GM18498 (cell line): ENCODE data around the gene KRT35.

ENCODE experiments used
- ATAC-seq: cut with Tn5 transposase; IDR thresholded peaks from one replicate; pipeline ENCODE4 v1.9.1; 2021; ENCODE audit warnings: mild to moderate bottlenecking, moderate library complexity; ENCODE audit not compliant: unreplicated experiment

KRT35 gene

GRCh38 chr17:41481036-41481435 lies at the start of gene KRT35:
Gene KRT35 (minus strand): TSS chr17:41481151. CDS start chr17:41481097, 54 bp downstream.
- no peak for ATAC-seq

- ATAC-seq = no peak
These were observed 49.4 kb upstream of the KRT35 start for GRCh38 chr17:41530062-41531048.

DNA sequence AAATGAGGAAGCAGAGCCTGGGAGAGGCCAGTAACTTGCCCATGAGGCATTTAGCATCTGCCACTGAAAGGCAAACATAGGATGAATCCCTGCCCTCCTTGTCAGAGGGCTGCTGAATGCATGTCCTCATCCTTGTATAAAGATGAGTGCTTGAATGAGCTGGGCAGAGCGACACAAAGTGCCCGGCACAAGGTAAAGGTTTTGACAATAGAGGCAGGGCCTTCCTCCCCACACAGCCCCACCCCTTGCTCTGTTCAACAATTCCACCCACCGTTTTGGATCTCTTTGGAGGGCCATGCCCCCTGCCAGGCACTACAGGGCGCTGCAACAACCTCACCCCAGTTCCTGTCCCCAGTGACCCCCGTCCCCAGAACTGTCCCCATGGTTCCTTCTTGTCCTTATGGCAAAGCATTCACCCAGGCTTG lies 48.6 kb upstream of the KRT35 start:
- no peak for ATAC-seq

- no peak for ATAC-seq
These were observed 48.0 kb upstream of the KRT35 start for GRCh38 chr17:41528959-41529353.

- no peak for ATAC-seq
These were observed 46.4 kb upstream of the KRT35 start for GRCh38 chr17:41527063-41528023.

DNA sequence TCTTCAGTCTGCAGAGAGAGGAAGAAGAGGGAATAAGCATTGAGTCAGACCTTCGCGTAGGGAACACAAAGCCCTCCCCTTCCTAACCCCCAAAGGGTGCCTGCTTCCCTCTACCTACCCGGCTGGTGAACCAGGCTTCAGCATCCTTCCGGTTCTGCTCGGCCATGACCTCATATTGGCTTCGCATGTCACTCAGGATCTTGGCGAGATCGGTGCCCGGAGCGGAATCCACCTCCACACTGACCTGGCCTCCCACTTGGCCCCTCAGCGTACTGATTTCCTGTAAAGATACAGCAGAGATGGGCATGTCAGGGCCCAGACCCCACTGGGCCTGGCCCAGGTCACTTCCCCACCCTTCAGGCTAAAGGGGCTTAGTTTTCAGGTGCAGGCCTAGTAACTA lies 43.3 kb upstream of the KRT35 start:
- ATAC-seq = no peak

- ATAC-seq = no peak
These were observed 42.8 kb upstream of the KRT35 start for GRCh38 chr17:41523787-41524186.

DNA sequence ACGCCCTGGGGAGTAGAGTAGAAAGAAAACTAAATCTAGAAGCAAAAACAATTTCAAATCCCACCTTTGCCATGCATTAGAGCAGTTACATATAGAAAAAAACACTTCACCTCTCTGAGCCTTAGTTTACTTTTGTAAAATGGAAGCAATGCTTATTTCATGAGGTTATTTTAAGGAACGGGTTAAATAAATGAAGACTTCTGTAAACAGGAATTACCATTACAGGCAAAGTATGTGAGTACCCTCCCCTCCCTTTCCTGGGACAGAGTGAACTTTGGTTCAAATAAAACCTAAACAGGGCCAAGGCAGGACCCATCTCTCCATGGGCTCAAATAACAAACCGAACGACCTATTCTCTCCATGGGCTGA lies 42.3 kb upstream of the KRT35 start:
- ATAC-seq = no peak

- no peak for ATAC-seq
These were observed 41.6 kb upstream of the KRT35 start for GRCh38 chr17:41522301-41523224.

DNA sequence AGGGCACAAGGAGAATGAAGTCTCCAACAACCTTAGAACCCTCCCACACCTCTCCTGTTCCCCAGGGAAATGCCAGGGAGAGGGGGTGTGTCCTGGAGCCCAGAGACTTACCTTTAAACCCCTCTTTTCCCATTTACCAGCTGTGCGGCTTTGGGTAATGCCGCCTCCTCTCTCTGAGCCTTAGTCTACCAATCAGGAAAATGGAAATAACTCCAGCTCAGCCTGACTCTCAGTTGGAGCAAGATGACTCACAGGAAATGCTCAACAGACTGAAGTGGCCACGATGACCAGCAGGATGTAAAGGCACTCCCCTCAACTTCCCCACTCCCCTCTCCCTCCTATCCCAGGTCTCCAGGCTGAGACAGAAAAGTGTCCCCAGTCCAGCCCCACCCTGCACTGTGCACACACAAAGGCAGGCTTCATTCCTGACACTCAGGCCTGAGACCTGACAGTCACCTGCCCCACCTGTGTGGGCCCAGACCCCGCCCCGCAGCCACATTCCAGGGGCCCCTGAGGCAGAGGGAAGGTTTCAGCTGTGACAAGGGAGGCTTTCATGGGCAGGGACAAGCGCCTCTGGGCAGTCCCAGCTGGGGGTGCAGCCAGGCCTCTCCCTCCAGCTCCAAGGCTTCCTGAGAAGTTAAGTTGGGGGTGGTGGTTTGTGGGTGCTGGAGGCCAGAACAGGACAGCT lies 40.8 kb upstream of the KRT35 start:
- ATAC-seq = no peak

GRCh38 chr17:41520821-41521521 lies 40.0 kb upstream of the KRT35 start:
- ATAC-seq = no peak

DNA sequence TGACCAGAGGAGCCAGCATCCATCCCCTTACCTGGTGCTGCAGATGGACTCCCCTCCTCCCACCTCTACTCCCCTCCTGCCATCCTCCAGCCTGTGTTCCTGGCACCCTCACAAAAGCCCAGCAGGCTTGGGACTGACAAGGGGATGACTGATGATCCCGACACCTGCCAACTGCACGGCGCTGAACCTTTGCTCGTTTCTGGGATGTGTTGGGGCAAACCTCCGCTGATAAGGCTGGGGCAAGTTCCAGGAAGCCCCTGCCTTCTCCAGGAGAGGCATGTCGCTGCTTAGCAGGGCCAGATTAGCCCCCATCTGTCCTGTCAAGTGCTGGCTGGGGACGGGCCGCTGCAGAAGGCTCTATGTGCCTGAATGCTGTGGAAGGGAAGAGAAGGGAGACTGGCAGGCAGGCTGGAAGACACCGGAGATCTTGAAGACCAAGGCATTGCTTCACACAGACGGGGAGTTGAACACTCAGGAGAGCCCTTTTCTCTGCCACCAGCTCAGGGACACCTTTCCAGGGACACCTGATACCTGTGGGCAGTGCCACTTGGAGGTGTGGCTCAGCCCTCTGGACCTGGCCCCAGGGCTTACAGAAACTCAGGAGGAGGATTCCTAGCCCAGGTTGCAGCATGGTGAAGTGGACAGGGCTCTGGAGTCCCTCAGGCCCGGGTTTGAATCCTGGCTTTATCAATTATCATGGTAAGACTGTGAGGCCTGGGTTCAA lies 38.7 kb upstream of the KRT35 start:
- no peak for ATAC-seq

DNA sequence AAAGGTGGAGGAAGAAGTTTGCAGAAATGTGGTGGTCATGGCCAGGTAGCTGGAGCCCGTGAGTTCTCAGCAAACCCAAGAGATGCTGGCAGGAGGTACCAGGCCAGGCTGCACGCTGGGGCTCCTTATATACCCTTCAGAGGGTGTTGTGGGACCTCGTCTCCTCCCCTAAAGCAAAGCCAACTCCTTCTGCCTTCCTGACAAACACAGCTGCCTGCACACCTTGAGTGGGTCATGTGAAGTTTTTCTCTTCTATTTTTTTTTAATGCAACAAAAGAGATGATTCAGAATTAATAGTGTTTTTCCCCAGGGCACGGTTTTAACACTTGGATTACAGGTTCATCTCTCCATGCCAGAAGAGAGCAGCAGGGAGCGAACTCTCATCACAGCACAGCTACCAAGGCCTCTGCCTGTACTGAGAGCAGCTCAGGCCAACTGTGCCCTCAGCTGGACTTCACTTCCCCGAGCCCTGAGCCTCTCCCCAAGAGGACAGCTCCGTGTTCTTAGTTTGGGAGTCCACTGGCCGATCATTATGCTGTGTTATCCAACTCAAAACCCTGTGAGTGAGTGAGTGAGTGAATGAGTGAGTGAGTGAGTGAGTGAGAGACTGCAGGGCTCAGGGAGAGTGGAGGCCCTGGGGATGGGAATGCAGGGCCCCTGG lies 38.0 kb upstream of the KRT35 start, which contains the start of gene KRT15:
Gene KRT15 (minus strand): TSS at position 102 of the 661 bp plus-strand sequence. CDS start 63 bp downstream, at position 39.
- no peak for ATAC-seq

- no peak for ATAC-seq
These were observed 37.1 kb upstream of the KRT35 start for GRCh38 chr17:41518031-41518430.

- ATAC-seq = no peak
These were observed 35.9 kb upstream of the KRT35 start for GRCh38 chr17:41516830-41517283.

DNA sequence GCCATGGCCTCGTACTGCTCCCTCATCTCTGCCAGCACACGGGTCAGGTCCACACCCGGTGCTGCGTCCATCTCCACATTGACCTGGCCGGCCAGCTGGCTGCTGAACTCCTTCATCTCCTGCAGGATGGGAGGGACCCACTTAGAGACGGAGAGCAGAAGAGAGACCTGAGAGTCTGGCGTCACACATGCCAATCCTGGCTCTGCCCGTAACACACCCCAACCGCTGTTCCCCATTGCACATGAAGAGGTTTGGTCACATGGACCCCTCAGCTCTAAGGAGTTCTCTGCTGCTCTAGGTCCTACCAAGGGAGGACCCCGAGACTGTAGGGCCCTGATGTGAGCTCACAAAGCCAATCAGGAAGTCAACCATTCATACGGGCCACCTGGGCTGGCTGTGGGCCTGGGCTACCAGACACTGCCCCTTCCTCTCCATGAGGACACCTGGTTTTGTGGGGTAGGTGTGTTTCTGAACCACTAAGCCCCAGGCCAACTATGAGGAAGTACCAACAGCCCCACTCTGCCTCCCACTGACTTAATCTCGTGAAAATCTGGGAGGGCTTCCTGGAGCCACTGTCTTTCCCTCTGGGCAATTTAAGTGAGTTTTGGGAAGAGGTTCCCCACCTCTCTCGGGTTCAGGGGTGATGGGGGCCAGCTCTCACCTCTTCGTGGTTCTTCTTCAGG lies 35.3 kb upstream of the KRT35 start:
- no peak for ATAC-seq

DNA sequence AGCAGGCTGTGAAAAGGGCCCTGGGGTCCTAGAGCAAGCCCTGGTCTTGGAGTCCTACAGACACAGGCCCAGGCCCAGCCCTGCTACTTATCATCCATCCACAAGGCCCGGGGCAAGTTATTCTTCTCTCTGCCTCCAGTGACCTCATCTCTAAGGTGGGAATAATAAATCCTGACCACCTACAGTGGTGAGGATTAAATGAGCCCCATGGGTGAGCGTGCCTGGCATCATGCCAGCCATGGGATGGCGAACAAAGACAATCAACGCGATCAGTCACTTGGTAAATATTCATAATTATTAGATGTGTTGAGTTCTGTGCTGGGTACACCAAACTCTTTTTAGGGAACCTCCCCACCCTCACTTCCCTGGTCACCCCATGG lies 32.2 kb upstream of the KRT35 start:
- no peak for ATAC-seq
